GM12878 (cell line): Measurements from ENCODE around the gene TUBGCP3. TPM values are rescaled to one million over a fixed set of nuclear protein-coding genes. Genes with fewer than 3 reads are reported as not detected.

Source experiments
- ATAC-seq: fragments of 200-7000 bp; cut with Tn5 transposase; 3 replicates; pipeline ENCODE4 v1.9.1; 2020; ENCODE audit warnings: mild to moderate bottlenecking, moderate library complexity
- Bru-seq: library from RNA; stranded (reverse); fragments of 400-500 nt; gene quantifications from one replicate; lab custom pipeline; 2021; lab: Mats Ljungman, UMichigan
- BruChase-seq, 2 experiments: library from RNA; stranded (reverse); fragments of 400-500 nt; gene quantifications; one replicate each; lab custom pipeline; 2021; lab: Mats Ljungman, UMichigan
- BruUV-seq: library from RNA; stranded (reverse); fragments of 400-500 nt; replicated peaks from 2 replicates; lab custom pipeline; 2021; lab: Mats Ljungman, UMichigan
- CTCF ChIA-PET: fragments of 300-600 bp; sonication (Branson Sonifier 250); formaldehyde crosslinking; extraction: SDS; loops from one replicate; lab custom pipeline; 2021; ENCODE audit warnings: inconsistent platforms; lab: Yijun Ruan, JAX
- POLR2A ChIA-PET: fragments of 350-600 bp; formaldehyde crosslinking; extraction: SDS; loops from one replicate; lab custom pipeline; 2021; ENCODE audit warnings: inconsistent platforms; lab: Charles Lee
- RAD21 ChIA-PET: fragments of 300-600 bp; sonication (Branson Sonifier 250); formaldehyde crosslinking; loops from one replicate; lab custom pipeline; 2023; ENCODE audit warnings: antibody characterized with exemption; ENCODE audit not compliant: unreplicated experiment; lab: Charles Lee
- SMC1A ChIA-PET: fragments of 300-600 bp; sonication (Branson Sonifier 250); formaldehyde crosslinking; loops from one replicate; lab custom pipeline; 2023; ENCODE audit not compliant: unreplicated experiment, uncharacterized antibody; lab: Charles Lee
- DNase-seq: peaks from one replicate; pipeline ENCODE4 v3.0.0-alpha.2; 2011; ENCODE audit warnings: low read depth, low spot score
- FAIRE-seq: peaks from 3 replicates; lab custom pipeline; 2011; peaks lifted over from hg19 to GRCh38; lab: Jason Lieb, UNC
- H2AFZ ChIP-seq: 2 replicates; pipeline ENCODE4 v1.6.0; 2011; ENCODE audit warnings: low read depth, low read length, control low read depth; ENCODE audit not compliant: control insufficient read depth
- H3K27ac ChIP-seq: 2 replicates; pipeline ENCODE4 v1.5.1; 2011; ENCODE audit warnings: control low read depth; ENCODE audit not compliant: control insufficient read depth, insufficient read depth
- H3K27me3 ChIP-seq, 2 experiments: replicated peaks in 1 of 2; 2 replicates each; pipeline versions ENCODE4 v1.6.0 to v1.6.1; 2011; ENCODE audit warnings: low read length in 1 of 2; ENCODE audit not compliant: control insufficient read depth in 2 of 2, insufficient read depth in 2 of 2
- H3K36me3 ChIP-seq, 2 experiments: 2 replicates each; pipeline ENCODE4 v1.5.1; 2011; ENCODE audit warnings: low read length in 1 of 2; ENCODE audit not compliant: control insufficient read depth in 2 of 2, insufficient read depth in 2 of 2
- H3K4me1 ChIP-seq: 2 replicates; pipeline ENCODE4 v1.6.1; 2011; ENCODE audit warnings: mild to moderate bottlenecking, low read length, moderate library complexity, mixed read lengths; ENCODE audit not compliant: control insufficient read depth, insufficient read depth
- H3K4me2 ChIP-seq: 2 replicates; pipeline ENCODE4 v1.6.0; 2011; ENCODE audit warnings: control low read depth; ENCODE audit not compliant: control insufficient read depth, insufficient read depth
- H3K4me3 ChIP-seq: fragments of 200-600 bp; sonication (generic); 2 replicates; pipeline ENCODE4 v1.5.1; 2016
- H3K79me2 ChIP-seq: 2 replicates; pipeline ENCODE4 v1.6.0; 2011; ENCODE audit warnings: low read length; ENCODE audit not compliant: control insufficient read depth, insufficient read depth
- H3K9ac ChIP-seq: 2 replicates; pipeline ENCODE4 v1.8.0; 2011; ENCODE audit warnings: low read length, control low read depth, mixed read lengths; ENCODE audit not compliant: control insufficient read depth, insufficient read depth
- H3K9me3 ChIP-seq: replicated peaks from 3 replicates; pipeline ENCODE4 v1.5.1; 2011; ENCODE audit warnings: mild to moderate bottlenecking, low read length; ENCODE audit not compliant: control insufficient read depth, insufficient read depth
- H4K20me1 ChIP-seq: 2 replicates; pipeline ENCODE4 v1.6.0; 2011; ENCODE audit not compliant: control insufficient read depth, insufficient read depth
- BACH1 ChIP-seq: fragments of 450-650 bp; IDR thresholded peaks from 2 replicates; pipeline ENCODE4 v1.6.1; 2017; ENCODE audit warnings: mild to moderate bottlenecking, borderline replicate concordance
- DPF2 ChIP-seq: fragments of 450-650 bp; IDR thresholded peaks from 2 replicates; pipeline ENCODE4 v1.6.1; 2017; ENCODE audit warnings: mild to moderate bottlenecking
- IKZF1 ChIP-seq: fragments of 450-650 bp; conservative IDR thresholded peaks from 2 replicates; pipeline ENCODE4 v1.6.1; 2017; ENCODE audit warnings: antibody characterized with exemption, mild to moderate bottlenecking
- IKZF2 ChIP-seq, 2 experiments: fragments of 450-650 bp; IDR thresholded peaks; 2 replicates each; pipeline ENCODE4 v1.6.1; 2017; ENCODE audit warnings: mild to moderate bottlenecking in 2 of 2, moderate library complexity in 2 of 2
- IRF4 ChIP-seq: IDR thresholded peaks from 2 replicates; pipeline ENCODE4 v1.6.1; 2011; ENCODE audit warnings: low read depth, low read length
- NBN ChIP-seq: fragments of 450-650 bp; IDR thresholded peaks from 2 replicates; pipeline ENCODE4 v1.6.1; 2016
- NR2F1 ChIP-seq: fragments of 450-650 bp; conservative IDR thresholded peaks from 2 replicates; pipeline ENCODE4 v1.6.1; 2017; ENCODE audit warnings: mild to moderate bottlenecking
- POLR2A ChIP-seq: IDR thresholded peaks from 2 replicates; pipeline ENCODE4 v1.6.1; 2011; ENCODE audit warnings: low read depth, mild to moderate bottlenecking, low read length
- RB1 ChIP-seq: fragments of 450-650 bp; formaldehyde crosslinking; IDR thresholded peaks from 2 replicates; pipeline ENCODE4 v1.6.1; 2017; ENCODE audit warnings: mild to moderate bottlenecking, borderline replicate concordance
- ZNF217 ChIP-seq: fragments of 450-650 bp; IDR thresholded peaks from 2 replicates; pipeline ENCODE4 v1.6.1; 2017; ENCODE audit warnings: antibody characterized with exemption, mild to moderate bottlenecking
- ZNF24 ChIP-seq: fragments of 450-650 bp; IDR thresholded peaks from 2 replicates; pipeline ENCODE4 v1.6.1; 2017; ENCODE audit warnings: antibody characterized with exemption, mild to moderate bottlenecking
- WGBS: methylation state at CpG from one replicate; pipeline ENCODE4 v1.1.6; 2016; ENCODE audit warnings: low lambda C conversion rate; ENCODE audit not compliant: insufficient replicate concordance, insufficient coverage; ENCODE audit errors: missing lambda C conversion rate; 5-methylcytosine and 5-hydroxymethylcytosine counted together
- in situ Hi-C: fragments of 300-500 bp; cut with MboI; formaldehyde crosslinking; loops from 9 replicates; pipeline ENCODE4 v1.14.3; 2018; ENCODE audit warnings: mixed read lengths
- intact Hi-C: fragments of 100-400 bp; cut with micrococcal nuclease; formaldehyde crosslinking; loops from one replicate; pipeline ENCODE4 v1.14.2; 2022; ENCODE audit not compliant: unreplicated experiment
- long read RNA-seq, 2 experiments: library from polyadenylated mRNA; unstranded; transcript quantifications; one replicate each; pipeline ENCODE4 v2.0.0, GENCODE V29; 2019 to 2020
- polyA minus RNA-seq, 3 experiments: library from RNA; depleted of rRNA, polyadenylated mRNA; stranded (reverse); fragments of >200 nt; gene quantifications; 2 replicates each; pipeline ENCODE4 v1.2.3, GENCODE V29; 2011
- polyA plus RNA-seq, 11 experiments: library from polyadenylated mRNA; depleted of rRNA in 4 of 11; unstranded in 6 of 11; stranded (reverse) in 5 of 11; fragments of >200 nt; fragmentation: Nextera tagmentation in 4 of 11; fragmentation: Illumina TruSeq in 1 of 11; extraction: Ambion mirVana in 4 of 11; extraction: Trizol in 1 of 11; gene quantifications; 1 replicate in 1 of 11; 2 replicates in 10 of 11; pipeline versions ENCODE4 v1.2.1 to v1.2.3, GENCODE V29; 2011 to 2016; ENCODE audit warnings: inconsistent platforms in 2 of 11, missing spikeins in 2 of 11, low read depth in 1 of 11
- total RNA-seq, 4 experiments: library from RNA; depleted of rRNA in 3 of 4; stranded (reverse); fragments of >200 nt in 3 of 4; fragmentation: Illumina TruSeq in 1 of 4; extraction: Trizol in 1 of 4; gene quantifications; 2 replicates each; pipeline versions ENCODE4 v1.2.1 to v1.2.3, GENCODE V29; 2013 to 2021
- TF ChIP-seq, protein P1 (sequence below): IDR thresholded peaks from 2 replicates; pipeline ENCODE4 v1.6.1; 2011; ENCODE audit warnings: mild to moderate bottlenecking, low read depth, low read length, moderate library complexity; ENCODE audit not compliant: insufficient replicate concordance
- TF ChIP-seq, protein P2 (sequence below): fragments of 450-650 bp; IDR thresholded peaks from 2 replicates; pipeline ENCODE4 v1.6.1; 2017; ENCODE audit warnings: borderline replicate concordance

Gene TUBGCP3, protein sequence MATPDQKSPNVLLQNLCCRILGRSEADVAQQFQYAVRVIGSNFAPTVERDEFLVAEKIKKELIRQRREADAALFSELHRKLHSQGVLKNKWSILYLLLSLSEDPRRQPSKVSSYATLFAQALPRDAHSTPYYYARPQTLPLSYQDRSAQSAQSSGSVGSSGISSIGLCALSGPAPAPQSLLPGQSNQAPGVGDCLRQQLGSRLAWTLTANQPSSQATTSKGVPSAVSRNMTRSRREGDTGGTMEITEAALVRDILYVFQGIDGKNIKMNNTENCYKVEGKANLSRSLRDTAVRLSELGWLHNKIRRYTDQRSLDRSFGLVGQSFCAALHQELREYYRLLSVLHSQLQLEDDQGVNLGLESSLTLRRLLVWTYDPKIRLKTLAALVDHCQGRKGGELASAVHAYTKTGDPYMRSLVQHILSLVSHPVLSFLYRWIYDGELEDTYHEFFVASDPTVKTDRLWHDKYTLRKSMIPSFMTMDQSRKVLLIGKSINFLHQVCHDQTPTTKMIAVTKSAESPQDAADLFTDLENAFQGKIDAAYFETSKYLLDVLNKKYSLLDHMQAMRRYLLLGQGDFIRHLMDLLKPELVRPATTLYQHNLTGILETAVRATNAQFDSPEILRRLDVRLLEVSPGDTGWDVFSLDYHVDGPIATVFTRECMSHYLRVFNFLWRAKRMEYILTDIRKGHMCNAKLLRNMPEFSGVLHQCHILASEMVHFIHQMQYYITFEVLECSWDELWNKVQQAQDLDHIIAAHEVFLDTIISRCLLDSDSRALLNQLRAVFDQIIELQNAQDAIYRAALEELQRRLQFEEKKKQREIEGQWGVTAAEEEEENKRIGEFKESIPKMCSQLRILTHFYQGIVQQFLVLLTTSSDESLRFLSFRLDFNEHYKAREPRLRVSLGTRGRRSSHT
- total RNA-seq (2013; cell fraction: nucleolus; rRNA removed) = 142 and 161 TPM in 2 replicates
- total RNA-seq (2014; rRNA removed) = 19.1 and 20.4 TPM in 2 replicates
- 15.8 and 16.6 TPM in 2 replicates for total RNA-seq (2014; rRNA removed; fragmentation: Illumina TruSeq; extraction: Trizol)
- total RNA-seq (2021) = 27.6 and 34.0 TPM in 2 replicates
- 12.4 TPM for polyA plus RNA-seq (2011; ENCODE audit: low read depth)
- polyA plus RNA-seq (2011; rRNA removed) = 23.2 and 24.1 TPM in 2 replicates
- polyA plus RNA-seq (2011; cell fraction: cytosol; rRNA removed) = 33.1 and 34.0 TPM in 2 replicates
- polyA plus RNA-seq (2011; cell fraction: nucleus; rRNA removed) = 66.3 and 81.0 TPM in 2 replicates
- 19.6 and 21.1 TPM in 2 replicates for polyA plus RNA-seq (2012)
- 21.0 and 21.8 TPM in 2 replicates for polyA plus RNA-seq (2014; fragmentation: Illumina TruSeq; extraction: Trizol)
- polyA plus RNA-seq (2014; fragmentation: Nextera tagmentation; extraction: Ambion mirVana) = 1 to 10 TPM; 4.0 to 6.1 TPM
- polyA plus RNA-seq (2014; rRNA removed) = 23.2 and 25.2 TPM in 2 replicates
- polyA plus RNA-seq (2016; fragmentation: Nextera tagmentation; extraction: Ambion mirVana) = 10 to 100 TPM; 24.1 to 25.1 TPM
- polyA minus RNA-seq (2011; rRNA and poly(A)+ RNA removed) = 67.0 TPM in 2 replicates
- 13.8 and 14.8 TPM in 2 replicates for polyA minus RNA-seq (2011; cell fraction: cytosol; rRNA and poly(A)+ RNA removed)
- polyA minus RNA-seq (2011; cell fraction: nucleus; rRNA and poly(A)+ RNA removed) = 62.4 and 109 TPM in 2 replicates
- percentile 80 among the genes with signal in this experiment for Bru-seq, nascent RNA
- percentile 83 among the genes with signal in this experiment for BruChase-seq, experiment 1, labeled RNA remaining after a 6-hour chase
- BruChase-seq, experiment 2, labeled RNA remaining after a 2-hour chase = percentile 83 among the genes with signal in this experiment
- long read RNA-seq, experiment 1, transcript TUBGCP3-201 (22 exons, 3,899 nt) = minor isoform, 5 of 20 reads
- long read RNA-seq, experiment 1, transcript TUBGCP3-204 (10 exons, 2,461 nt) = major isoform, 7 of 20 reads
- long read RNA-seq, experiment 1, partial matches to known transcripts = 5 of 20 reads
- long read RNA-seq, experiment 1, other reads (novel, unspliced or antisense) = 2 of 20 reads
- long read RNA-seq, experiment 2, partial matches to known transcripts = 9 of 23 reads
- long read RNA-seq, experiment 2, other reads (novel, unspliced or antisense) = 9 of 23 reads

DNA sequence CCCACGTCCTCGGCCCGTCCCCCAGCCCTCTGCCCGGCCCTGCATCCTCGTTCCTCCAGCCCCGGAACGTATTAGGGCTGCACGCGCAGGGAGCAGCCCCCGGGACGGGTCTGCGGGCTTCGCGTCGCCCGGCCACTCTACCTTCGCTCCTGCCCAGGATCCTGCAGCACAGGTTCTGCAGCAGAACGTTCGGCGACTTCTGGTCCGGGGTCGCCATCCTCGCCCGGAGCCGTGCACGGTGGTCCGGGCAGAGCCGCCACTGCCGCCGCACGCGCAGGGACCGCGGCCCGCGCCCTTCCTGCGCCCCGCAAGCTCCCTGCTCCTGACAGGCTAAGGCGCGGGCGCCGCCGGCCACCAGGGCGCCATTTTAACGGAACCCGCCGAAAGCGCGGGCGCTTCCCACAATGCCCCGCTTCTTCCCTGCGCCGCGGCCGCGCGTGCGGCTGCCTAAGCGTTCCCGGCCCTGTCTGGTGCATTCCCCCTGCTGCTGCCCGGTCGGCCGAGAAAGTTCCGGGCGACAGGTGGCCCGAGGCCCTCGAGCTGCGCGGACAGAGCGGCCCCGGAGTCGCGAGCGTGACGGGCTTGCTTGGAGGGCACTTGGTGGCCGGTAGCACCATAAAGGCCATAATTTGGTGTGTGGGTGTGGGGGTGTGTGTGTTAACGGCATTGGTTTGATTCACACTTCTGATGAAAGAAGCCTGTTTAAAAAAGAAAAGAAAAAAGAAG lies at the start of gene TUBGCP3:
Gene TUBGCP3, minus strand, starts transcription at position 390 of the 726 bp plus-strand sequence. Its CDS starts 173 bp downstream, at position 217.
- Histone ChIP-seq H3K36me3 (no peaks in the 10 kb centered on the region), H4K20me1 (no peaks in the 10 kb centered on the region), H3K9ac (peak within 1 kb of the TSS; percentile 94), H3K9me3 (no peaks in the 10 kb centered on the region; the same call in 2 of the 3 replicates), H3K27ac (peak within 1 kb of the TSS; percentile 94), H2AFZ (peak within 1 kb of the TSS; percentile 93), H3K4me3 (peak within 1 kb of the TSS; percentile 93), H3K4me2 (peak within 1 kb of the TSS; percentile 91), H3K79me2 (peaks cover 54% of the 10 kb centered on the region), H3K4me1 (peaks cover 11% of the 10 kb centered on the region), H3K27me3 (no peaks in the 10 kb centered on the region)
- ChIA-PET CTCF (interaction anchor here (1.4 to 1.7 kb wide), 2 partner anchors 15 to 16 kb away, joined by 3 to 4 read pairs; no protein-coding TSS in a partner anchor), SMC1A (interaction anchor here (1.1 kb wide), 1 partner anchor 15 kb away, joined by 3 read pairs; no protein-coding TSS in a partner anchor), RAD21 (no interaction called here), POLR2A (interaction anchor here (0.8 kb wide), 1 partner anchor 15 kb away, joined by 3 read pairs; no protein-coding TSS in a partner anchor)
- in situ Hi-C loops = no loop called here
- BruUV-seq = no TSS peak
- DNase-seq (no peak), ATAC-seq (peak; percentile 87), FAIRE-seq (peak; percentile 70)
- intact Hi-C loops = no loop called here
- under 1% methylated on average over 77 of the region's 77 CpGs for WGBS
- TF ChIP-seq DPF2 = peak; percentile 82; the same call in 1 of the 2 replicates
- peak; percentile 92 for TF ChIP-seq IKZF1
- peak; percentile 96; the same call in 1 of the 2 replicates for TF ChIP-seq RB1
- peak; percentile 78; the same call in 1 of the 2 replicates for TF ChIP-seq ZNF24
- TF ChIP-seq, protein P1, sequence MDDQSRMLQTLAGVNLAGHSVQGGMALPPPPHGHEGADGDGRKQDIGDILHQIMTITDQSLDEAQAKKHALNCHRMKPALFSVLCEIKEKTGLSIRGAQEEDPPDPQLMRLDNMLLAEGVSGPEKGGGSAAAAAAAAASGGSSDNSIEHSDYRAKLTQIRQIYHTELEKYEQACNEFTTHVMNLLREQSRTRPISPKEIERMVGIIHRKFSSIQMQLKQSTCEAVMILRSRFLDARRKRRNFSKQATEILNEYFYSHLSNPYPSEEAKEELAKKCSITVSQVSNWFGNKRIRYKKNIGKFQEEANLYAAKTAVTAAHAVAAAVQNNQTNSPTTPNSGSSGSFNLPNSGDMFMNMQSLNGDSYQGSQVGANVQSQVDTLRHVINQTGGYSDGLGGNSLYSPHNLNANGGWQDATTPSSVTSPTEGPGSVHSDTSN = peak; percentile 29
- peak; percentile 90 for TF ChIP-seq POLR2A
- TF ChIP-seq NBN = peak; percentile 23; the same call in 1 of the 2 replicates
- no peak; the same call in 1 of the 2 replicates for TF ChIP-seq IRF4
- TF ChIP-seq NR2F1 = peak; percentile 46
- TF ChIP-seq, protein P2, sequence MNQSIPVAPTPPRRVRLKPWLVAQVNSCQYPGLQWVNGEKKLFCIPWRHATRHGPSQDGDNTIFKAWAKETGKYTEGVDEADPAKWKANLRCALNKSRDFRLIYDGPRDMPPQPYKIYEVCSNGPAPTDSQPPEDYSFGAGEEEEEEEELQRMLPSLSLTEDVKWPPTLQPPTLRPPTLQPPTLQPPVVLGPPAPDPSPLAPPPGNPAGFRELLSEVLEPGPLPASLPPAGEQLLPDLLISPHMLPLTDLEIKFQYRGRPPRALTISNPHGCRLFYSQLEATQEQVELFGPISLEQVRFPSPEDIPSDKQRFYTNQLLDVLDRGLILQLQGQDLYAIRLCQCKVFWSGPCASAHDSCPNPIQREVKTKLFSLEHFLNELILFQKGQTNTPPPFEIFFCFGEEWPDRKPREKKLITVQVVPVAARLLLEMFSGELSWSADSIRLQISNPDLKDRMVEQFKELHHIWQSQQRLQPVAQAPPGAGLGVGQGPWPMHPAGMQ = no peak
- peak in 1 of 2 experiments; percentile 63; a peak in 2 of 4 replicates for TF ChIP-seq IKZF2 (IDR thresholded peaks at IDR 0.05)
- TF ChIP-seq BACH1 = no peak; the same call in 1 of the 2 replicates
- TF ChIP-seq ZNF217 = 0 out of 2 replicates have a peak, but pooled peaks have one; percentile 42
